ENCODE measurements around the gene ADTRP.

GRCh38 chr6:11778648-11779328 lies at the start of gene ADTRP:
- TF ChIP-seq CTCF (IDR thresholded peaks at IDR 0.05; ENCODE audit: insufficient read depth, low read depth, low read length) (no peak), EZH2 (IDR thresholded peaks at IDR 0.05; ENCODE audit: insufficient read depth, low read length) (no peak)

All from astrocyte (in vitro differentiated cells and primary cell).